Measurements from ENCODE around the gene PGS1. TPM values are rescaled to one million over a fixed set of nuclear protein-coding genes. Genes with fewer than 3 reads are reported as not detected.

PGS1 gene
- total RNA-seq, 1 donor from 2014 or later, result 41.8 TPM

- intact Hi-C loops (cut with DNase I), result no loop called here
- H3K4me1 ChIP-seq, result no peaks in the 10 kb centered on the region
- no peak overlapping the region for H3K4me3 ChIP-seq
- peaks cover 0 to 4% of the 10 kb centered on the region in 2 donors for H3K36me3 ChIP-seq
- DNase-seq (ENCODE audit: low spot score in 2 of 2), result no peak
- no peak overlapping the region for H3K27ac ChIP-seq
- no peaks in the 10 kb centered on the region for H3K27me3 ChIP-seq
- TF ChIP-seq CTCF (IDR thresholded peaks at IDR 0.05), result no peak
- no peaks in the 10 kb centered on the region for H3K9me3 ChIP-seq
Measured at GRCh38 chr17:78434455-78435329, 56.2 kb downstream of the PGS1 start.

- intact Hi-C loops (cut with DNase I), result no loop called here
Measured at GRCh38 chr17:78435330-78436005, 57.0 kb downstream of the PGS1 start.

GRCh38 chr17:78437508-78438169, 59.2 kb downstream of the PGS1 start:
- no peaks in the 10 kb centered on the region for H3K27me3 ChIP-seq
- intact Hi-C loops (cut with DNase I), result no loop called here
- no peaks in the 10 kb centered on the region for H3K36me3 ChIP-seq
- no peak overlapping the region for H3K4me3 ChIP-seq
- H3K27ac ChIP-seq, result no peak overlapping the region
- no peak for TF ChIP-seq CTCF (IDR thresholded peaks at IDR 0.05)
- no peak for DNase-seq (ENCODE audit: low spot score in 2 of 2)
- H3K4me1 ChIP-seq, result no peaks in the 10 kb centered on the region
- no peaks in the 10 kb centered on the region for H3K9me3 ChIP-seq

More at GRCh38 chr17:78435330-78436005, 57.0 kb downstream of the PGS1 start:
- Histone ChIP-seq H3K4me1 (no peaks in the 10 kb centered on the region), H3K36me3 (no peaks in the 10 kb centered on the region), H3K27ac (no peak overlapping the region), H3K27me3 (no peaks in the 10 kb centered on the region), H3K9me3 (no peaks in the 10 kb centered on the region), H3K4me3 (no peak overlapping the region)
- DNase-seq (ENCODE audit: low spot score in 2 of 2), result no peak
- no peak for TF ChIP-seq CTCF (IDR thresholded peaks at IDR 0.05)

GRCh38 chr17:78438271-78438691, 59.8 kb downstream of the PGS1 start:
- Histone ChIP-seq H3K36me3 (no peaks in the 10 kb centered on the region), H3K4me1 (no peaks in the 10 kb centered on the region), H3K27ac (no peak overlapping the region), H3K27me3 (no peaks in the 10 kb centered on the region), H3K4me3 (no peak overlapping the region), H3K9me3 (no peaks in the 10 kb centered on the region)
- intact Hi-C loops (cut with DNase I), result no loop called here
- no peak for TF ChIP-seq CTCF (IDR thresholded peaks at IDR 0.05)
- DNase-seq (ENCODE audit: low spot score in 2 of 2), result no peak

GRCh38 chr17:78438694-78439325, 60.4 kb downstream of the PGS1 start:
- Histone ChIP-seq H3K27ac (no peak overlapping the region), H3K27me3 (no peaks in the 10 kb centered on the region), H3K4me3 (no peak overlapping the region), H3K9me3 (no peaks in the 10 kb centered on the region), H3K4me1 (no peaks in the 10 kb centered on the region), H3K36me3 (no peaks in the 10 kb centered on the region)
- DNase-seq (ENCODE audit: low spot score in 2 of 2), result no peak
- TF ChIP-seq CTCF (IDR thresholded peaks at IDR 0.05), result no peak
- intact Hi-C loops (cut with DNase I), result no loop called here

Data from ascending aorta (tissue), 2 donors.